ENCODE measurements around the gene NCAPG2.
"Not testable (repeated sequence)": the region's sequence is repeated elsewhere in the genome, so short reads cannot be mapped to it uniquely, and the experiment has no call there.

The NCAPG2 gene

GRCh38 chr7:158626289-158626688 lies 78.3 kb downstream of the NCAPG2 start:
- not testable (repeated sequence) for DNase-seq (ENCODE audit: low spot score)

DNA sequence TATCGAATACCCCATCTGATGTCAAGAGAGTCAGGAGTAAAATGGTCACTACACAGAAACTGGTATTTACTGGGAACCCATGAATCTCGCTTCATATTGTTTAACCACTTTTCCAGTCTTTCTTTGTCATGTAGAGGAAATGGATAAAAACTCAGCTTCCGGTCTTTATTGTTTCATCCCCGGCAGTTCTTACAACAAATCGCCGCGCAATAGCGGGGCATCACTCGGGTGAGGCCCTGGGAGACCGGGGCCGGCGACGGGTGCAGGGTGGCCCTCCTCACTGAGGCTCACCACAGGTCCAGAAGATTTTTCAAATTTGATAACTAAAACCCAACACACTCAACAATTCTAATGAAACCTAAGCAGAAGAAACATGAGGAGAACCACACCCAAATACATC lies 81.4 kb downstream of the NCAPG2 start:
- DNase-seq (ENCODE audit: low spot score) = no peak

DNA sequence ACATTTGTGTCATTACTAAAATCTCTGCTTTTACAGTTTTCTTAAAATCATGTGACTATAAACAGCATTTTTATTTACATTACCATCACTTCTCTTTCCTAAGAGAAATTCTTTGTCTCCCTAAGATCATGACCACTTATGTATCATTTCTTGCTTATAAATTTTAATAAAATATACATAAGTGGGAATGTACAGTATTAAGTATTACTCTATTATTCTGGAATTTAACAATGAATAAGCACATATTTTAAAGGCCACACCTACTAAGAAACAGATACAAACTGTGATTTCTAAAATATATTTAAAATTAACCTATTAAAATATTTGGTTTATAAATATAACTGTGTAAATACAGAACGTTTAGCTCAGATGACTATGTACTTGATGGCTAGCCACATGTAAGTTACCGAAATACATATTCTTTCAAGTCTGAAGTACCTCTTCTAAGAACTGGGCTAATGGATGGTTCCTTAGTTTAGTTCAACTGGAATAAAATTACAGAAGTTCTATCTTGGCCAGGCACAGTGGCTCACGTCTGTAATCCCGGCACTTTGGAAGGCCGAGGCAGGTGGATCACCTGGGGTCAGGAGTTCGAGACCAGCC lies 83.7 kb downstream of the NCAPG2 start:
- DNase-seq (ENCODE audit: low spot score) = no peak

GRCh38 chr7:158620418-158620817 lies 84.2 kb downstream of the NCAPG2 start:
- DNase-seq (ENCODE audit: low spot score) = no peak

DNA sequence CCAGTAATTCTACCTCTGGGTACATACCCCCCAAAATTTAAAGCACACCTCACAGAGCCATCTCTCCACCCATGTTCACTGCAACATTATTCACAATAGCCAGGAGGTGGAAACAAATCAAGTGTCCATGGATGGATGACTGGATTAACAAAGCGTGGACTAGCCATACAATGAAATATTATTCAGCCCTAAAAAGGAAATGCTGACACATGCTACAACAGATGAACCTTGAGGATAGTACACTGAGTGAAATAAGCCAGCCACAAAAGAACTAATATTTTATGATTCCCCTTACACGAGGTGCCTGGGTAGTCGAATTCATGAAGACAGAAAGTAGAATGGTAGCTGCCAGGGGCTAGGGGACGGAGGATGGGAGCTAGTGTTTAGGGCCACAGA lies 85.9 kb downstream of the NCAPG2 start:
- DNase-seq (ENCODE audit: low spot score) = no peak

DNA sequence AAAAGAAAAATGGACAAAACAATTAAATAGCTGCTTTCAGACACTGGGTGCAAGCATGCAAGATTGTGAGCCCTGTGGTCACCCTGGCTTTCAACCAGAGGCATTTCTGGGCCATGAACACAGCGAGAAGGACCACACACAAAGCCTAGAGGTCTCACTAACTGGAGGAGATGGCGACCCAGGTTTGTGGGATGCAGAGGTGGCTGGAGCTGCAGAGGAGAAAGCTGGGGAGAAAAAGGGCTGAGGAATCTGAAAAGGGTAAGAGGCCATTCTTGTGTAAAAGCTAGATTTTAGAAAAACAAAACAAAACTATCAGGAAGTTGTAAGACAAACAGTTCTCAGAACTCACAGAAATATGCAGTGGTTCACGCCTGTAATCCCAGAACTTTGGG lies 86.9 kb downstream of the NCAPG2 start:
- DNase-seq (ENCODE audit: low spot score) = no peak

DNA sequence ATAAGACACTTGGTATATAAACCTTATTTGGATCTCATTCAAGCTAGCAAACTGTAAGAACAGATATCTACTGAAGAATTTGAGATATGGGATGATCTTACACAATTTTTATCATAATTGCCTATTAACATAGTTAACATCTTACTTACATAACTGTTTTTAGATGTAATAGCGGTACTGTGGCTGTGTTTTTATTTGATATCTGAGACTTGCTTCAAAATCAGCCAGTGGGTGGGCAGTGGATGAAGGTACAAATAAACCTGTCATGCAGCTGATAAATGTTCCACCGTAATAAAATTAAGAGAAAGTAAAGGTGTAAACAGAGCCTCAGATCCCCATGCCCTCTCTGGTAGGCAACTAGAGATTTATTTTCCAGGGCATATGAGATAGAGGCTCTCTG lies 88.6 kb downstream of the NCAPG2 start:
- no peak for DNase-seq (ENCODE audit: low spot score)

DNA sequence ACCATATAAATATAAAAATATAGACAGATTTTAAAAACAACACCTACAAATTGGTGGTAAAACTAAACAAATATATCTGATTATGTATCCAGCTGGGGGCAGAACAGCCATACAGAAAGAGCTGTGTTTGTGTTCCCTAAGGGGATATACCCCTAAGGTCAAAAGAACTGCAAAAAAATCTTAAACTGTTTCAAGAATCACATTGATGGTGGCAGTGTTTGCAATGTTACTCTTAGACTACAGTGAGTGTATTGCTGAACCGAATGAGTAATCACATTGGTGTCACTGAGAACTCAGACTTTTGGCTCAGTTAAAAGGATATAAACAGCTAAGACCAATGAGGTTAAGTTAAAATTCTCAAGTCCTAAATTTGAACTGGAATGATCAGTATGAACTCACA lies 89.9 kb downstream of the NCAPG2 start:
- DNase-seq (ENCODE audit: low spot score) = no peak

- DNase-seq (ENCODE audit: low spot score) = peak; percentile 58
Observed at GRCh38 chr7:158613481-158613880, 91.1 kb downstream of the NCAPG2 start.

DNA sequence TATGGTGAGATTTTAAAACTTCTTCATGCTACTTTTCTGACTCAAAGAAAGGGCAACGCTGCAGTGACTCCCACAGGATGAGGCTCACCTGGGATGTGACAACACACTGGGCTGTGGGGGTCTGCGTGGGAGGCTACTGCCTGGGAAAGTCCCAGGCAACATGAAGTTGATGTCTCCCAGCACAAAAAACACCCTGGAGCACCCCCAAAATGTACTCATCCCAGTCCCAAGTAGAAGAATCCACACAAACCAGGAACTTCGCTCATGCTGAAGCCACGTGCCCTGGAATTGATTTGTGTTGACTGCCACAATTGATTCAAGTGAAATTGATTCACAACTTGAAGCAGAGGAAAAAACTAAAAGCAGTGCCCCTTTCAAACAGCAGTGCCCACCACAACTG lies 92.1 kb downstream of the NCAPG2 start:
- DNase-seq (ENCODE audit: low spot score) = no peak

- DNase-seq (ENCODE audit: low spot score) = no peak
Observed at GRCh38 chr7:158611541-158611940, 93.1 kb downstream of the NCAPG2 start.

- DNase-seq (ENCODE audit: low spot score) = no peak
Observed at GRCh38 chr7:158609313-158609974, 95.2 kb downstream of the NCAPG2 start.

DNA sequence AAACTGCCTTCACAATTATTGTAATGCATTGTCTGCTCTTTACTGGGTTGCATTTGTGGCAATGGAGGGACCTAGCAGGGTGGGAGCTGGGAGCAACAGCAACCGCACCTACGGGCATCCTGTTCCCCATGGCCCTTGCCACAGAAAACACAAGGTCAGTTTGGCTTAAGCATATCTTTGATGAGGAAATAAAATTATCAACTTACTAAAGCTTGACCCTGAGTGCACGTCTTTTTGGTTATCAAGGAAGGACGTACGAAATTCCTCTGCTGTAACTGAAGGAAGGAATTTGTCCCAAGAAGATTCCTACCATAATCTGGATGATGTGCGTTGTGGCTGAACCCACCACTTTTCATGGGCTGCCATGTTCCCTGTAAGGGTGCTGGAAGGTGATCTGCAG lies 97.0 kb downstream of the NCAPG2 start:
- no peak for DNase-seq (ENCODE audit: low spot score)

GRCh38 chr7:158606671-158607424 lies 97.8 kb downstream of the NCAPG2 start:
- no peak for DNase-seq (ENCODE audit: low spot score)

DNA sequence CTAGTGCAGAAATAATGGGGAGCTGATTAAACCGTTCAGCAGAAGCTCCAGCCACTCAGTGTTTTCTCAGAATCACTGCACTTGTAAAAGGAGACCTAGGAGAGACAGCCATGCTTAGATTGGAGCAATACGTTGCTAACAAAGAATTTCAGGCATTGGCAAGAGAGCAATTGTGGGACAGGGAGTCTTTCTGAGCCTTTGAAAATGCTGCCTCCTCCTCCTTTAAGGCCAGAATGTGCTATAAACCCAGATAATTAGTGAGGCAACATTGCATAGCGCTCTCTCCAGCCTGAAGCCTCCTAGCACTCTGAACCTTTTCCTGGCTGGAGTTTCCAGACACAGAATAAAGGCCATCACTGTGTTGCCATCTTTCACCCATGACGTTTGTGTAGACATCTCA lies 98.5 kb downstream of the NCAPG2 start:
- DNase-seq (ENCODE audit: low spot score) = no peak

DNA sequence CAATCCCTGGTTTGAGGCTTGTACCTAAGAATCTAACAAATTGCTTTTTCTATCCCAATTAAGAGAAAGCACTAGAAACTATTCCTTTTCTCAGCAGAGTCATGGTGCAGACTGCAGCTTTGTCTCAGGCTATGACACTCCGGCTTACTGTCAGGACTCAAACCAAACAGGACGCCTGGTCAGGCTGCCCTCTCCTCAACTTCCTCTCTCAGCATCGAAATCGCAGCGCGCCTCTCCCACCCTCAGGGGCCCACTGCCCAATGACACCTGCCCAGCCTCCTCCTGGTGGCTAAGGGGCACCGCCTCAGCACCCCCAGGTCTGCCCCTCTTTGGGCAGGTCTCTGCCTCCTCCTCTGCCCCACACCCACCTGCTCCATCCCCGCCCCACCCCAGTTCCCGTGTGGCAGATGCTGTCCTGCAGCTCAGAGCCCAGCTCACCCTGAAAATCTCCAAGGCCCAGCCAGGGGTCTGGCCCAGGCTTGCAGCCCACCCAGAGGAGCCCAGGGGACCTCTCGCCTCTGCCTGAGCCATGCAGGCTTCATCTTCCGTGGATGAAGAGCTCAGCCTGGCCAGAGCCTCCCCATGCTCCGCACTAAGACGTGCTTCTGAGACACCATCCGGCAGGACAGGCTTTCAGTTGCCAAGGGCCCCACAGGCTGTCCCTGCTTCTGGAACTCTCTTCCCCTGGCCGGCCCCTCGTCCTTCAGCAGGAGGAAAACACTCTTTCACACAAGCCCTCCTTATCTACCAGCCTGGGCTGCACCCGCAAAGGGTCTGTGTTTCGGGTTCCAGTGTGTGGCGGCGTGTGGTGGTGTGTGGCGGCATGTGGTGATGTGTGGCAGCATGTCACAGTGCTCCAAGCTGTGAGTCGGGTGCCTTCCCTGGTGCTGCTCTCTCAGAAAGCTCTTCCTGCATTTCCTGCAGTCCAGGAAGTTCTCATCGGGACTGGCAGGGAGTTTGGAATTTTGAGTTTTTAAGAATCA lies 100.5 kb downstream of the NCAPG2 start:
- DNase-seq (ENCODE audit: low spot score) = no peak

DNA sequence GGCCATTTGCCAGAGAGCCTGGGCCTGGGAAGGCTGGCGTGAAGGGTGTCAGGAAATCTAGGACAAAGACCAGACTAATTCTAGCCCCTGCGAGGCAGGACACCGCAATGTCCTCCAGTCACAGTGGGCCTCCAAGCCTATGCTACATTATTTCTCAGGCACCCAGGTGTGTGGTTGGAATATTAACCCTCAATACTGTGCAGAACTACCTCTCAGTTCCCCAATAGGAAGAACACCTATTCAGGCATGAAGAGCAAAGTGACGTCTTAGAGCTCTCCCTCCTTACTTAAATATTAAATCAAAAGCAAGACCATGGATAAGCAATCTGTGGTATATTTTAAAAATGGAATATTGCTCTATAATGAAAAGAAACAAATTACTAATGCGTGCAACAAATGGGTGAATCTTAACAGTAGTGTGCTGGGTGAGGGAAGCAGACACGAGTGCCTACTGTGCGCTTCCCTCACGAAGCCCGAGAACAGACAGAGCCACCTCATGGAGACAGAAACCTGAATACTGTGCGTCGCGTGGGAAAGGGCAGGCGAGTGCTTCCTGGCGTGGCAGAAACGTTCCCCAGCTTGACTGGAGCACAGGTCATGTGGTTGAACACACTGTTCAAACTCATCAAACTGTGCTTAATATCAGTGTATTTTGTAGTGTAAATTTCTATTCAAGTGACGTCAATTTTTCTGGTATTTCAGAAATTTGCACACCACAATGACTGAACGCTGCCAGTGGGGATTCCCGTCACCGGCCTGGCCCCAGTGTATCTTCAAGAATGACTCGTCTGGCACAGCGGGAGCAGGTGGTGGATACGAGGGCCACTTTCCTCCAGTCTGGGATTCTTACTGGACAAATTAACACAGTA lies 101.5 kb downstream of the NCAPG2 start:
- peak; percentile 12 for DNase-seq (ENCODE audit: low spot score)

GRCh38 chr7:158602041-158602440 lies 102.6 kb downstream of the NCAPG2 start:
- DNase-seq (ENCODE audit: low spot score) = no peak

DNA sequence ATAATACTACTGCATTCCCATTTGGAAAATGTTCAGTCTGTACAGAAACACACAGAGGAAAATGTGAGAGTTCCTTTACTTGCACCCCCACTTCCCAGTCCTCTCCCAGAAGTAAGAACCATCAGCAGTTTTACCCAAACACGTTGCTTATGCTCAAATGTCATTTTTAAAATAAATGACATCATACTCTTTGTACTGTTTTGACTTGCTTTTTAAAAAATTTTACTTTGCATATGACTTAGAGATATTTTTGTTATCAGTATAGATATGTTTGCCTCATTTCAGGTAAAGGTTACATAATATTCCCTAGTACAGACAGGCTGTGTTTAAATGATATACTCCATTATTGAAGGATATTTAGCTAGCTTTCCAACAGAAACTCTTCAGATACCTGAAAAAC lies 103.5 kb downstream of the NCAPG2 start:
- DNase-seq (ENCODE audit: low spot score) = no peak

DNA sequence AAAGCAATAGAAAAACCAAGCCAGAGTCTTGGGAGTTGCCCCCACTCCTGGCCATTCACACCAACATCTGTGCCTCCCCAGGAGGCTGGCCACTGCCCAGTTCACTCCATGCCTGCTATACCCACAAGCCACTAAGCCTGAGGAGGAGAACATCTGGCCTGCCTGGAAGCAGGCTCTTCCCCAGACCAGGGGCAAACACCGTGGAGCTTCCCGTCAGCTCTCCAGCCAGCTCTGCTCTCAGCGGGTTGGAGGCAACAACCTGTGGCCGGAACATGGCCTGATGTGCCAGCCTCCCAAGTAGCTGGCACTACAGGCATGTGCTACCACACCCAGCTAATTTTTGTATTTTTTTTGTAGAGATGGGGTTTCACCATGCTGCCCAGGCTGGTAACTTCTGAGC lies 107.9 kb downstream of the NCAPG2 start:
- DNase-seq (ENCODE audit: low spot score) = no peak

GRCh38 chr7:158596309-158596708 lies 108.3 kb downstream of the NCAPG2 start:
- no peak for DNase-seq (ENCODE audit: low spot score)
